Kidney (tissue), 14 donors: ENCODE results near the gene HTT-AS. TPM values are rescaled to one million over a fixed set of nuclear protein-coding genes. Genes with fewer than 3 reads are reported as not detected.

Source experiments
- DNase-seq, 5 donors: peaks; one replicate each; pipeline ENCODE4 v3.0.0-alpha.2; 2013 to 2020
- FAIRE-seq: peaks from 2 replicates; lab custom pipeline; 2012; peaks lifted over from hg19 to GRCh38; lab: Jason Lieb, UNC
- H3K27ac ChIP-seq, 2 donors: one replicate each; pipeline ENCODE4 v1.7.0; 2013; ENCODE audit warnings: low read depth in 2 of 2, low read length in 2 of 2, inconsistent platforms in 1 of 2
- H3K27me3 ChIP-seq: one replicate; pipeline ENCODE4 v1.7.1; 2013; ENCODE audit warnings: low read length, inconsistent platforms; ENCODE audit not compliant: control insufficient read depth, insufficient read depth
- H3K36me3 ChIP-seq, 3 donors: one replicate each; pipeline versions ENCODE4 v1.7.0 to v1.7.1; 2013; ENCODE audit warnings: low read length in 3 of 3, control low read depth in 1 of 3, inconsistent platforms in 1 of 3; ENCODE audit not compliant: insufficient read depth in 3 of 3, control insufficient read depth in 2 of 3
- H3K4me1 ChIP-seq, 3 donors: one replicate each; pipeline versions ENCODE4 v1.7.0 to v1.7.1; 2013; ENCODE audit warnings: low read length in 3 of 3, inconsistent platforms in 1 of 3, low read depth in 1 of 3; ENCODE audit not compliant: control insufficient read depth in 2 of 3, insufficient read depth in 2 of 3
- H3K4me3 ChIP-seq, 3 donors: one replicate each; pipeline versions ENCODE4 v1.7.0 to v1.8.1; 2013; ENCODE audit warnings: low read length in 3 of 3, control low read depth in 1 of 3, inconsistent platforms in 1 of 3
- H3K9ac ChIP-seq, 3 donors: one replicate each; pipeline versions ENCODE4 v1.7.0 to v1.7.1; 2013; ENCODE audit warnings: low read length in 3 of 3, control low read depth in 1 of 3, inconsistent platforms in 1 of 3
- H3K9me3 ChIP-seq, 3 donors: one replicate each; pipeline versions ENCODE4 v1.7.0 to v1.7.1; 2013; ENCODE audit warnings: low read length in 3 of 3, control low read depth in 1 of 3, inconsistent platforms in 1 of 3; ENCODE audit not compliant: control insufficient read depth in 2 of 3, insufficient read depth in 1 of 3
- intact Hi-C: fragments of 100-400 bp; cut with DNase I; formaldehyde crosslinking; loops from one replicate; pipeline ENCODE4 v1.11.1; 2022
- polyA plus RNA-seq: library from polyadenylated mRNA; stranded (reverse); fragments of 350-450 nt; fragmentation: Illumina TruSeq; extraction: RNeasy Lipid Tissue Mini Kit (QIAGEN cat#74804); gene quantifications from one replicate; pipeline ENCODE4 v1.2.3, GENCODE V29; 2014; ENCODE audit warnings: low read depth, low replicate concordance; ENCODE audit not compliant: insufficient read depth
- total RNA-seq: library from RNA; stranded (reverse); fragmentation: NEBNext Ultra II Directional; extraction: Animal tissue kit (Norgen Biotek cat#: 25700); gene quantifications from one replicate; pipeline ENCODE4 v1.2.1, GENCODE V29; 2021
- TF ChIP-seq, protein P1 (sequence below): IDR thresholded peaks from 3 replicates; pipeline ENCODE4 v1.5.1; 2012; ENCODE audit warnings: mild to moderate bottlenecking, moderate library complexity, borderline replicate concordance; ENCODE audit not compliant: insufficient read depth; ENCODE audit errors: extremely low read depth
- donor health status: control.
- donor health status: control.
- donor health status: control.
- donor health status: control.
- donor health status: control.
- donor health status: DM: yes; HTN: yes; CAD: no.
- donor health status: Normal renal cell carcinoma (clear cell type).

Gene HTT-AS
- total and polyA plus RNA-seq, 2 donors from 2014 or later: not detected

GRCh38 chr4:3017504-3017903, 56.8 kb downstream of the HTT-AS start:
- no peak overlapping the region for H3K27ac ChIP-seq
- DNase-seq: no peak
- no peak for FAIRE-seq
- no peak overlapping the region for H3K4me3 ChIP-seq
- TF ChIP-seq, protein P1, sequence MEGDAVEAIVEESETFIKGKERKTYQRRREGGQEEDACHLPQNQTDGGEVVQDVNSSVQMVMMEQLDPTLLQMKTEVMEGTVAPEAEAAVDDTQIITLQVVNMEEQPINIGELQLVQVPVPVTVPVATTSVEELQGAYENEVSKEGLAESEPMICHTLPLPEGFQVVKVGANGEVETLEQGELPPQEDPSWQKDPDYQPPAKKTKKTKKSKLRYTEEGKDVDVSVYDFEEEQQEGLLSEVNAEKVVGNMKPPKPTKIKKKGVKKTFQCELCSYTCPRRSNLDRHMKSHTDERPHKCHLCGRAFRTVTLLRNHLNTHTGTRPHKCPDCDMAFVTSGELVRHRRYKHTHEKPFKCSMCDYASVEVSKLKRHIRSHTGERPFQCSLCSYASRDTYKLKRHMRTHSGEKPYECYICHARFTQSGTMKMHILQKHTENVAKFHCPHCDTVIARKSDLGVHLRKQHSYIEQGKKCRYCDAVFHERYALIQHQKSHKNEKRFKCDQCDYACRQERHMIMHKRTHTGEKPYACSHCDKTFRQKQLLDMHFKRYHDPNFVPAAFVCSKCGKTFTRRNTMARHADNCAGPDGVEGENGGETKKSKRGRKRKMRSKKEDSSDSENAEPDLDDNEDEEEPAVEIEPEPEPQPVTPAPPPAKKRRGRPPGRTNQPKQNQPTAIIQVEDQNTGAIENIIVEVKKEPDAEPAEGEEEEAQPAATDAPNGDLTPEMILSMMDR: no peak
- H3K4me1 ChIP-seq: no peaks in the 10 kb centered on the region
- H3K9me3 ChIP-seq: no peaks in the 10 kb centered on the region
- intact Hi-C loops: no loop called here
- H3K36me3 ChIP-seq: no peaks in the 10 kb centered on the region
- no peaks in the 10 kb centered on the region for H3K27me3 ChIP-seq
- H3K9ac ChIP-seq: no peak overlapping the region

DNA sequence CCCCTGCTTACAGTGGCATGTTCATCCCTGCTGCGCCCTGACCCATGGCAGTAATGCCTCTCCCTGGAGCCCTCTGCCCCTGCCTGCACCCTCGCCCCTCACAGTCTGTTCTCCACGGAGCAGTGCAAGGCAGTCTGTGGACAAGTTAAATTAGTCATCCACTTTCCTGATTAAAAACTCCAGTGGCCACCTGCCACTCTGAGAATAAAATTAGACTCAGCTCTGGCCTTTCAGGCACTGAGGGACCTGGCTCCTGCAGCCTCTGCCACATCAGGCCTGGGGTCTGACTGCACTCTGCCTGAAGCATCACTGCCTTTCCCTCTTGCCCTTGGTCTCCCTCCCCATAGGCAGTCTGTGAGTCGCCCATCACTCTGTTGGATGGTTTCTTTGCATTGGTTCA, 57.4 kb downstream of the HTT-AS start:
- FAIRE-seq (no peak), DNase-seq (peak in 1 of 5 donors; percentile 25)
- no peaks in the 10 kb centered on the region for H3K36me3 ChIP-seq
- no peak overlapping the region for H3K4me3 ChIP-seq
- H3K27ac ChIP-seq: no peak overlapping the region
- no peaks in the 10 kb centered on the region for H3K27me3 ChIP-seq
- H3K9ac ChIP-seq: no peak overlapping the region
- TF ChIP-seq, protein P1: no peak
- no peaks in the 10 kb centered on the region for H3K9me3 ChIP-seq
- no peaks in the 10 kb centered on the region for H3K4me1 ChIP-seq
- intact Hi-C loops: no loop called here

GRCh38 chr4:3013839-3014350, 60.4 kb downstream of the HTT-AS start:
- Histone ChIP-seq H3K27ac (no peak overlapping the region), H3K4me3 (no peak overlapping the region), H3K9me3 (no peaks in the 10 kb centered on the region), H3K4me1 (no peaks in the 10 kb centered on the region), H3K27me3 (no peaks in the 10 kb centered on the region), H3K9ac (no peak overlapping the region), H3K36me3 (no peaks in the 10 kb centered on the region)
- DNase-seq (peak in 1 of 5 donors; percentile 9), FAIRE-seq (no peak)
- intact Hi-C loops: no loop called here
- TF ChIP-seq, protein P1: no peak

Other genes starting within 250 kb of the HTT-AS start
- gene ADD1, start 230.7 kb downstream of the HTT-AS start, total RNA-seq: 313 TPM
- 232 TPM for gene ADD1, start 230.7 kb downstream of the HTT-AS start, polyA plus RNA-seq
- gene NOP14, start 111.1 kb downstream of the HTT-AS start, total RNA-seq: 22.0 TPM
- 15.1 TPM for gene NOP14, start 111.1 kb downstream of the HTT-AS start, polyA plus RNA-seq
- 4.3 TPM for gene GRK4, start 111.0 kb downstream of the HTT-AS start, total RNA-seq
- 4.3 TPM for gene GRK4, start 111.0 kb downstream of the HTT-AS start, polyA plus RNA-seq
- gene HTT, start 143 bp upstream of the HTT-AS start, total RNA-seq: 64.0 TPM
- gene HTT, start 143 bp upstream of the HTT-AS start, polyA plus RNA-seq: 7.2 TPM
- 0.91 TPM for gene MSANTD1, start 174.6 kb upstream of the HTT-AS start, total RNA-seq
- not detected for gene MSANTD1, start 174.6 kb upstream of the HTT-AS start, polyA plus RNA-seq
- gene RGS12, start 218.5 kb upstream of the HTT-AS start, total RNA-seq: 35.5 TPM
- 18.0 TPM for gene RGS12, start 218.5 kb upstream of the HTT-AS start, polyA plus RNA-seq